ENCODE measurements around the gene NEUROD2.
A peak's percentile ranks its signal among the peaks of the same experiment; 100 is the strongest.

Gene NEUROD2

GRCh38 chr17:39573447-39574298 lies 34.0 kb downstream of the NEUROD2 start:
- H3K4me1 ChIP-seq = no peaks in the 10 kb centered on the region
- no peaks in the 10 kb centered on the region for H3K36me3 ChIP-seq
- DNase-seq = peak; percentile 79
- no peaks in the 10 kb centered on the region for H3K9me3 ChIP-seq
- peak overlapping the region; percentile 67 for H3K4me3 ChIP-seq (ENCODE audit: low read depth, low read length)
- no peak for TF ChIP-seq CTCF (IDR thresholded peaks at IDR 0.05; ENCODE audit: low read depth, low read length)
- no peaks in the 10 kb centered on the region for H3K27me3 ChIP-seq

GRCh38 chr17:39572121-39572520 lies 35.6 kb downstream of the NEUROD2 start:
- Histone ChIP-seq H3K9me3 (no peaks in the 10 kb centered on the region), H3K4me3 (ENCODE audit: low read depth, low read length) (no peak overlapping the region), H3K4me1 (no peaks in the 10 kb centered on the region), H3K36me3 (no peaks in the 10 kb centered on the region), H3K27me3 (no peaks in the 10 kb centered on the region)
- no peak for TF ChIP-seq CTCF (IDR thresholded peaks at IDR 0.05; ENCODE audit: low read depth, low read length)
- DNase-seq = no peak

GRCh38 chr17:39569126-39569525 lies 38.6 kb downstream of the NEUROD2 start:
- no peak for TF ChIP-seq CTCF (IDR thresholded peaks at IDR 0.05; ENCODE audit: low read depth, low read length)
- DNase-seq = no peak
- Histone ChIP-seq H3K9me3 (no peaks in the 10 kb centered on the region), H3K4me3 (ENCODE audit: low read depth, low read length) (no peak overlapping the region), H3K27me3 (no peaks in the 10 kb centered on the region), H3K36me3 (no peaks in the 10 kb centered on the region), H3K4me1 (peaks cover 3% of the 10 kb centered on the region)

- peaks cover 7% of the 10 kb centered on the region for H3K4me1 ChIP-seq
- no peak overlapping the region for H3K4me3 ChIP-seq (ENCODE audit: low read depth, low read length)
- no peaks in the 10 kb centered on the region for H3K9me3 ChIP-seq
- no peak for DNase-seq
- TF ChIP-seq CTCF (IDR thresholded peaks at IDR 0.05; ENCODE audit: low read depth, low read length) = no peak
- no peaks in the 10 kb centered on the region for H3K27me3 ChIP-seq
- H3K36me3 ChIP-seq = no peaks in the 10 kb centered on the region
Observed at GRCh38 chr17:39568702-39569101, 39.0 kb downstream of the NEUROD2 start.

DNA sequence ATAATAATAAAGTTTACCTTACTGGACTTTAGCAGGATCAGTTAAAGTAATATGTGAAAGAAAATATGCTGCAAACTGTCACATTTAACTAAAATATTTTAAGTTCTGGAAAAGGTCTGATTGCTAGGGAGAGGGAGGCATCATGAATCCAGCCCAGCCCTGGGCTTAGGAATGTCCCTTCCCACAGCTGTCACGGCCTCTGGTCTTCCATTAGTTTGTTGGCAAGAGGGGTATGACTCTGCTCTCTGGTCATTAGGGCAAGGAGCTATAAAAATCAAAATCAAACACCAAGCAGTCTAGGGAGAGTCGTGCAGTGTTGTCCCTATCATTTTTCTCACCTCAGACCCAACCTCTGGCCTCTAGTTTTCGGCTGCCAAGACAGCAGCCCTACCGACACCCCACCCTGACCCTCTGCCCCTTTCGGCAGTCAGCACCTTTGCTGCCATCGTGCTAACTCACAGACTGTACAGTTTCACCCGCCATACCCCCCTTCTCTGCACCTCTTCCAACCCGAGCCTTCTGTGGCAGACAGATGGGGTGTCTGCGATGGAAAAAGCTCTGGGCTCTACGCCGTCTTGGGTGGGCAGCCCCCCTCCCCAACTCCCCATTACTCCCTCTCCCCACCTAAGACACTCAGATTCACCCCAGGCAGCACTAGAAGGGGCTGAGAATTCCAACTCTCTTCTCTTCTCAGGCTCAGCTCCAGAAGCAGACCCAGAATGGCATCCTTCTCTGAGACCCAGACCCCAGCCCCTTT lies 41.4 kb downstream of the NEUROD2 start:
- H3K4me3 ChIP-seq (ENCODE audit: low read depth, low read length) = no peak overlapping the region
- TF ChIP-seq CTCF (IDR thresholded peaks at IDR 0.05; ENCODE audit: low read depth, low read length) = no peak
- H3K36me3 ChIP-seq = no peaks in the 10 kb centered on the region
- no peaks in the 10 kb centered on the region for H3K9me3 ChIP-seq
- DNase-seq = no peak
- no peaks in the 10 kb centered on the region for H3K27me3 ChIP-seq
- H3K4me1 ChIP-seq = peaks cover 9% of the 10 kb centered on the region
